Parathyroid adenoma (tissue), 2 donors: ENCODE measurements around the gene EIF3J.

ENCODE experiments used
- H2AFZ ChIP-seq: fragments of 300-600 bp; sonication (generic); one replicate; pipeline ENCODE4 v1.7.0; 2017; ENCODE audit warnings: antibody characterized with exemption, mild to moderate bottlenecking
- H3K27ac ChIP-seq: fragments of 300-600 bp; sonication (generic); one replicate; pipeline ENCODE4 v1.7.0; 2017
- H3K27me3 ChIP-seq: fragments of 300-600 bp; sonication (generic); one replicate; pipeline ENCODE4 v1.7.0; 2017; ENCODE audit warnings: low read length; ENCODE audit not compliant: control insufficient read depth, insufficient read depth
- H3K36me3 ChIP-seq: fragments of 300-600 bp; sonication (generic); one replicate; pipeline ENCODE4 v1.7.0; 2017; ENCODE audit warnings: low read length; ENCODE audit not compliant: control insufficient read depth, insufficient read depth
- H3K4me1 ChIP-seq: fragments of 300-600 bp; sonication (generic); one replicate; pipeline ENCODE4 v1.7.0; 2017; ENCODE audit warnings: control low read depth
- H3K4me2 ChIP-seq: fragments of 300-600 bp; sonication (generic); one replicate; pipeline ENCODE4 v1.7.0; 2017; ENCODE audit warnings: low read length
- H3K4me3 ChIP-seq: fragments of 300-600 bp; sonication (generic); one replicate; pipeline ENCODE4 v1.7.0; 2017; ENCODE audit warnings: low read depth, low read length
- H3K79me2 ChIP-seq: fragments of 300-600 bp; sonication (generic); one replicate; pipeline ENCODE4 v1.7.0; 2017; ENCODE audit warnings: control low read depth
- H3K9ac ChIP-seq: fragments of 300-600 bp; sonication (generic); one replicate; pipeline ENCODE4 v1.7.0; 2017; ENCODE audit warnings: mild to moderate bottlenecking
- H3K9me3 ChIP-seq: fragments of 300-600 bp; sonication (generic); one replicate; pipeline ENCODE4 v1.7.0; 2017; ENCODE audit warnings: low read length; ENCODE audit not compliant: control insufficient read depth
- CTCF ChIP-seq: fragments of 300-600 bp; sonication (generic); IDR thresholded peaks from one replicate; pipeline ENCODE4 v1.7.0; 2017; ENCODE audit warnings: antibody characterized with exemption, mild to moderate bottlenecking
- donor health status: primary hyperparathyroidism.

The EIF3J gene

GRCh38 chr15:44591326-44591725, 54.4 kb downstream of the EIF3J start:
- Histone ChIP-seq H3K4me2 (no peak overlapping the region), H3K4me3 (no peak overlapping the region), H3K36me3 (no peaks in the 10 kb centered on the region)

GRCh38 chr15:44593042-44593736, 56.2 kb downstream of the EIF3J start:
- no peak overlapping the region for H3K4me2 ChIP-seq
- no peak overlapping the region for H3K4me3 ChIP-seq
- H3K4me1 ChIP-seq, result no peaks in the 10 kb centered on the region
- TF ChIP-seq CTCF, result no peak
- no peak overlapping the region for H3K27ac ChIP-seq
- H3K9ac ChIP-seq, result no peak overlapping the region
- no peak overlapping the region for H2AFZ ChIP-seq
- no peaks in the 10 kb centered on the region for H3K27me3 ChIP-seq
- no peaks in the 10 kb centered on the region for H3K79me2 ChIP-seq
- H3K9me3 ChIP-seq, result no peaks in the 10 kb centered on the region
- no peaks in the 10 kb centered on the region for H3K36me3 ChIP-seq

More at GRCh38 chr15:44591326-44591725, 54.4 kb downstream of the EIF3J start:
- H3K27me3 ChIP-seq, result no peaks in the 10 kb centered on the region
- no peak for TF ChIP-seq CTCF
- H2AFZ ChIP-seq, result no peak overlapping the region
- no peaks in the 10 kb centered on the region for H3K9me3 ChIP-seq
- no peak overlapping the region for H3K9ac ChIP-seq
- H3K4me1 ChIP-seq, result no peaks in the 10 kb centered on the region
- no peak overlapping the region for H3K27ac ChIP-seq
- H3K79me2 ChIP-seq, result no peaks in the 10 kb centered on the region

- Histone ChIP-seq H3K36me3 (no peaks in the 10 kb centered on the region), H3K79me2 (no peaks in the 10 kb centered on the region)
Observed at GRCh38 chr15:44595246-44595645, 58.3 kb downstream of the EIF3J start.

GRCh38 chr15:44595656-44596510, 58.9 kb downstream of the EIF3J start:
- Histone ChIP-seq H3K27ac (no peak overlapping the region), H3K4me3 (no peak overlapping the region), H3K36me3 (no peaks in the 10 kb centered on the region)

More at GRCh38 chr15:44595246-44595645, 58.3 kb downstream of the EIF3J start:
- TF ChIP-seq CTCF, result no peak
- H3K4me2 ChIP-seq, result no peak overlapping the region
- H3K27ac ChIP-seq, result no peak overlapping the region
- H3K27me3 ChIP-seq, result no peaks in the 10 kb centered on the region
- H3K9me3 ChIP-seq, result no peaks in the 10 kb centered on the region
- no peak overlapping the region for H3K9ac ChIP-seq
- H2AFZ ChIP-seq, result no peak overlapping the region
- H3K4me1 ChIP-seq, result no peaks in the 10 kb centered on the region
- no peak overlapping the region for H3K4me3 ChIP-seq

More at GRCh38 chr15:44595656-44596510, 58.9 kb downstream of the EIF3J start:
- H3K79me2 ChIP-seq, result no peaks in the 10 kb centered on the region
- no peak overlapping the region for H3K9ac ChIP-seq
- no peak overlapping the region for H2AFZ ChIP-seq
- no peak overlapping the region for H3K4me2 ChIP-seq
- TF ChIP-seq CTCF, result no peak
- H3K4me1 ChIP-seq, result no peaks in the 10 kb centered on the region
- no peaks in the 10 kb centered on the region for H3K9me3 ChIP-seq
- H3K27me3 ChIP-seq, result no peaks in the 10 kb centered on the region
